Body of pancreas (tissue), 4 donors: ENCODE results near the gene GPS1. TPM values are rescaled to one million over a fixed set of nuclear protein-coding genes. Genes with fewer than 3 reads are reported as not detected.

ENCODE experiments used
- ATAC-seq: fragments of 150-250 bp; one replicate; pipeline ENCODE4 v1.9.1; 2016
- DNase-seq, 4 donors: peaks; one replicate each; pipeline ENCODE4 v3.0.0-alpha.2; 2019
- H3K27ac ChIP-seq, 4 donors: fragments of 200-600 bp; sonication (generic); 1 replicate in 3 of 4; 2 replicates in 1 of 4; pipeline versions ENCODE4 v1.5.1 to v1.6.1; 2016 to 2019; ENCODE audit warnings: mild to moderate bottlenecking in 1 of 4, mixed read lengths in 1 of 4, moderate library complexity in 1 of 4
- H3K27me3 ChIP-seq, 2 donors: fragments of 200-600 bp; sonication (generic); one replicate each; pipeline ENCODE4 v1.6.0; 2016; ENCODE audit warnings: mild to moderate bottlenecking in 1 of 2
- H3K36me3 ChIP-seq, 2 donors: fragments of 200-600 bp; sonication (generic); replicated peaks in 1 of 2; 2 replicates each; pipeline ENCODE4 v1.5.1; 2016; ENCODE audit warnings: low read depth in 2 of 2; ENCODE audit not compliant: insufficient read depth in 1 of 2
- H3K4me1 ChIP-seq: fragments of 200-600 bp; sonication (generic); one replicate; pipeline ENCODE4 v1.6.0; 2016
- H3K4me3 ChIP-seq, 2 donors: fragments of 200-600 bp; sonication (generic); 1 replicate in 1 of 2; 2 replicates in 1 of 2; pipeline ENCODE4 v1.5.1; 2016 to 2019
- H3K9me3 ChIP-seq, 3 donors: fragments of 200-600 bp; sonication (generic); 1 replicate in 2 of 3; 2 replicates in 1 of 3; pipeline ENCODE4 v1.5.1; 2016
- CTCF ChIP-seq, 7 experiments: fragments of 450-650 bp in 4 of 7; fragments of 200-600 bp in 3 of 7; sonication (generic) in 3 of 7; IDR thresholded peaks; one replicate each; pipeline ENCODE4 v1.5.1; 2016 to 2019; ENCODE audit warnings: antibody characterized with exemption in 7 of 7
- POLR2A ChIP-seq, 3 donors: fragments of 450-650 bp; IDR thresholded peaks; one replicate each; pipeline ENCODE4 v1.6.1; 2016; ENCODE audit warnings: antibody characterized with exemption in 3 of 3, mild to moderate bottlenecking in 2 of 3
- WGBS, 2 donors: methylation state at CpG; one replicate each; pipeline ENCODE4 v1.1.5; 2017; 5-methylcytosine and 5-hydroxymethylcytosine counted together
- intact Hi-C: fragments of 100-400 bp; cut with DNase I; formaldehyde crosslinking; loops from one replicate; pipeline ENCODE4 v1.15.1; 2023
- total RNA-seq, 2 donors: library from RNA; depleted of rRNA; stranded (reverse); fragments of >200 nt; gene quantifications; one replicate each; pipeline ENCODE4 v1.1.0, GENCODE V29; 2016

Gene GPS1
- total RNA-seq, 2 donors from 2014 or later: 63.0 to 86.4 TPM

- Histone ChIP-seq H3K4me1 (no peaks in the 10 kb centered on the region), H3K27me3 (no peaks in the 10 kb centered on the region), H3K4me3 (no peak overlapping the region), H3K9me3 (no peaks in the 10 kb centered on the region), H3K27ac (no peak overlapping the region), H3K36me3 (no peaks in the 10 kb centered on the region)
- intact Hi-C loops: no loop called here
- WGBS, 2 donors: 93 to 100% methylated on average over 5 to 22 of the region's 28 CpGs
- no peak for TF ChIP-seq POLR2A (IDR thresholded peaks at IDR 0.05)
- no peak for TF ChIP-seq CTCF (IDR thresholded peaks at IDR 0.05)
- ATAC-seq: no peak
- DNase-seq: no peak
Measured at GRCh38 chr17:82008941-82009405, 42.7 kb upstream of the GPS1 start.

GRCh38 chr17:82009413-82009812 is 42.3 kb upstream of the GPS1 start:
- H3K4me3 ChIP-seq: no peak overlapping the region
- no peaks in the 10 kb centered on the region for H3K36me3 ChIP-seq
- no peaks in the 10 kb centered on the region for H3K27me3 ChIP-seq
- H3K27ac ChIP-seq: no peak overlapping the region
- WGBS, 2 donors: 70 to 86% methylated on average over 12 to 15 of the region's 15 CpGs
- H3K4me1 ChIP-seq: no peaks in the 10 kb centered on the region
- ATAC-seq (no peak), DNase-seq (no peak)
- no peak for TF ChIP-seq POLR2A (IDR thresholded peaks at IDR 0.05)
- H3K9me3 ChIP-seq: no peaks in the 10 kb centered on the region
- intact Hi-C loops: no loop called here

- no peaks in the 10 kb centered on the region for H3K27me3 ChIP-seq
- no peak overlapping the region for H3K27ac ChIP-seq
- DNase-seq (no peak), ATAC-seq (no peak)
- WGBS, 2 donors: 90 to 91% methylated on average over 23 to 26 of the region's 39 CpGs
- intact Hi-C loops: no loop called here
- no peaks in the 10 kb centered on the region for H3K4me1 ChIP-seq
- no peak for TF ChIP-seq CTCF (IDR thresholded peaks at IDR 0.05)
- no peak for TF ChIP-seq POLR2A (IDR thresholded peaks at IDR 0.05)
- H3K4me3 ChIP-seq: no peak overlapping the region
- H3K9me3 ChIP-seq: no peaks in the 10 kb centered on the region
- no peaks in the 10 kb centered on the region for H3K36me3 ChIP-seq
Measured at GRCh38 chr17:82010575-82011525, 40.8 kb upstream of the GPS1 start.

DNA sequence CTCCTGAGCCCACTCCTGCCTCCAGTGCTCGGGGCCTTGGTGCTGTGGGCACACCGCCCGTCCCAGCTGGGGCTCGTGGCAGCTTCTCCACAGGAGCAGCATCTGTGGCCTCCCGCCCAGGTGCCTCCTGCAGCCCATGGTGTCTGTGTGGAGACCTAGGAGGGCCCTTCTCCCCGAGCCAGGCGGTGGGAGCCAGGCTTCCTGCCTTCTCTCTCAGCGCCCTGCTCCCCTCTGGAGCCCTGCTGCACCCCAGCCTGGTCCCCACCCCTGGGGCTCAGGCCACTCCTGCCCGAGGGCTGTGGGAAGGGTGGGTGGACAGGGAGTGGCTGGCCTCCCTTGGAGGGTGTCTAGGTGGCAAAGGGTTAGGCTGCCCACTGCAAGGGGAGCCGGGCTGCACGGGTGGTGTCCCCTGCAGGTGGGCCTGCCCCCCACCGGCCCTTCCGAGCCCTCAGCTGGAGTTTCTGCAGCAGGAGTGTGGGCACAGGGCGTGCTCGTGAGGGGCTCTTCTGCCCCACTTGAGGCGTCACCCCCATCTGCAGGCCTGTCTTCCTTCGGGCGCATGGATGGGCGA is 40.0 kb upstream of the GPS1 start:
- DNase-seq (no peak), ATAC-seq (no peak)
- Histone ChIP-seq H3K4me3 (no peak overlapping the region), H3K9me3 (no peaks in the 10 kb centered on the region), H3K36me3 (no peaks in the 10 kb centered on the region), H3K27ac (no peak overlapping the region), H3K4me1 (no peaks in the 10 kb centered on the region), H3K27me3 (no peaks in the 10 kb centered on the region)
- intact Hi-C loops: no loop called here
- TF ChIP-seq CTCF (IDR thresholded peaks at IDR 0.05) (no peak), POLR2A (IDR thresholded peaks at IDR 0.05) (no peak)
- 93 to 95% methylated on average over 14 to 17 of the region's 19 CpGs for WGBS, 2 donors

DNA sequence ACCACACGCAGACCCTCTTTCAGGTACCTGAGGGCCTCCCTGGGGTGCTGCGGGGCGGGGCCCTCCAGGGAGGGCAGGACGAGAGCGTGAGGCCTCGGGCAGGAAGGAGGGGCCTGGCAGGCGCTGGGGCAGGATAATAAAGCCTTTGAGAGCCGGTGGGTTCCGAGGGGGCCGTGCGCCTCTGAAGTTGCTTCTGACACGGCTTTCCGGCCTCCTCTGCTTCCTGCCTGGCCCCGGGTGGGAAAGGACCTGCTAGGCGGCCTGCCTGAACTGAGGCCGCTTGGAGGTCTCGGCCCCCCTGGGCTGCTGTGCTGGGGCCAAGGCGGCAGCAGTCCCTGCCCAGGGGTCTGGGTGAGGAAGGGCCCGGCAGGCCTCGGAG is 39.4 kb upstream of the GPS1 start:
- TF ChIP-seq CTCF (IDR thresholded peaks at IDR 0.05) (no peak), POLR2A (IDR thresholded peaks at IDR 0.05) (no peak)
- DNase-seq: no peak
- no peak for ATAC-seq
- Histone ChIP-seq H3K27me3 (no peaks in the 10 kb centered on the region), H3K36me3 (no peaks in the 10 kb centered on the region), H3K4me3 (no peak overlapping the region), H3K9me3 (no peaks in the 10 kb centered on the region), H3K27ac (no peak overlapping the region), H3K4me1 (no peaks in the 10 kb centered on the region)
- 86 to 91% methylated on average over 6 to 20 of the region's 20 CpGs for WGBS, 2 donors
- intact Hi-C loops: no loop called here
